ENCODE results near the gene VWF.

VWF gene

GRCh38 chr12:6099316-6099715 lies 25.2 kb downstream of the VWF start:
- DNase-seq, result no peak

GRCh38 chr12:6097411-6097810 lies 27.1 kb downstream of the VWF start:
- no peak for DNase-seq

GRCh38 chr12:6096527-6096926 lies 27.9 kb downstream of the VWF start:
- DNase-seq, result no peak

GRCh38 chr12:6095269-6095668 lies 29.2 kb downstream of the VWF start:
- no peak for DNase-seq

- DNase-seq, result no peak
Observed at GRCh38 chr12:6093764-6094163, 30.7 kb downstream of the VWF start.

GRCh38 chr12:6092784-6093722 lies 31.4 kb downstream of the VWF start:
- no peak for DNase-seq

GRCh38 chr12:6091786-6092566 lies 32.5 kb downstream of the VWF start:
- DNase-seq, result no peak

- no peak for DNase-seq
Observed at GRCh38 chr12:6090803-6091202, 33.7 kb downstream of the VWF start.

GRCh38 chr12:6088921-6089747 lies 35.3 kb downstream of the VWF start:
- no peak for DNase-seq

GRCh38 chr12:6086316-6086715 lies 38.2 kb downstream of the VWF start:
- DNase-seq, result no peak

GRCh38 chr12:6085841-6086240 lies 38.6 kb downstream of the VWF start:
- DNase-seq, result no peak

GRCh38 chr12:6084969-6085450 lies 39.5 kb downstream of the VWF start:
- no peak for DNase-seq

- no peak for DNase-seq
Observed at GRCh38 chr12:6084261-6084968, 40.1 kb downstream of the VWF start.

GRCh38 chr12:6083601-6084000 lies 40.9 kb downstream of the VWF start:
- DNase-seq, result no peak

GRCh38 chr12:6082613-6083012 lies 41.9 kb downstream of the VWF start:
- DNase-seq, result no peak

- DNase-seq, result no peak
Observed at GRCh38 chr12:6080149-6081045, 44.1 kb downstream of the VWF start.

- DNase-seq, result no peak
Observed at GRCh38 chr12:6078398-6079096, 45.9 kb downstream of the VWF start.

GRCh38 chr12:6077692-6078083 lies 46.8 kb downstream of the VWF start:
- no peak for DNase-seq

- no peak for DNase-seq
Observed at GRCh38 chr12:6076776-6077691, 47.4 kb downstream of the VWF start.
